GM18907 (cell line): ENCODE data around the gene SLC10A6.
A peak's percentile ranks its signal among the peaks of the same experiment; 100 is the strongest.
"Not testable (repeated sequence)": the region's sequence is repeated elsewhere in the genome, so short reads cannot be mapped to it uniquely, and the experiment has no call there.

Experiments
- ATAC-seq: cut with Tn5 transposase; IDR thresholded peaks from one replicate; pipeline ENCODE4 v1.9.1; 2021; ENCODE audit warnings: mild to moderate bottlenecking, moderate library complexity; ENCODE audit not compliant: unreplicated experiment

Gene SLC10A6

GRCh38 chr4:86848732-86849619 lies at the start of gene SLC10A6:
Gene SLC10A6 (minus strand): TSS chr4:86849384. CDS start chr4:86849115, 269 bp downstream.
- ATAC-seq, result no peak

GRCh38 chr4:86898562-86898961 lies 49.4 kb upstream of the SLC10A6 start:
- ATAC-seq, result peak; percentile 53

DNA sequence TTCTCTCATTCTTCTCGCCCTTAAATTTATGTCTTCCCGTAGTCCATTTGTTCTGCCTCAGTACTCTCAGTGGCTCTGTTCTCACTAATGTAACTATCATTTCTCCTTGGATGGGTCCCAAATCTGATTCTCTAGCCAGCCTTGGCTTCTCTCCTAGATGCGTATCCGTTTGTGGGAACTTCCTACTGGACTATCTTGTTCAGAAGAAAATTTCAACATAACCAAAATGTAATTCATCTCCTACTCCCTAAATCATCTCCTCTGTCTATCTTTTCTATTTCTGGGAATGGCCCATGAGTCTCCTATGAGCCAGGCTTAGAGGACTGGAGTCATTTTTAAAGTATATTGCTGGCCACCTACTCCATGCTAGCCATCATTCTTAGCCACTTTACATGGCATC lies 47.4 kb upstream of the SLC10A6 start:
- no peak for ATAC-seq

- peak; percentile 50 for ATAC-seq
Observed at GRCh38 chr4:86895692-86896488, 46.7 kb upstream of the SLC10A6 start.

DNA sequence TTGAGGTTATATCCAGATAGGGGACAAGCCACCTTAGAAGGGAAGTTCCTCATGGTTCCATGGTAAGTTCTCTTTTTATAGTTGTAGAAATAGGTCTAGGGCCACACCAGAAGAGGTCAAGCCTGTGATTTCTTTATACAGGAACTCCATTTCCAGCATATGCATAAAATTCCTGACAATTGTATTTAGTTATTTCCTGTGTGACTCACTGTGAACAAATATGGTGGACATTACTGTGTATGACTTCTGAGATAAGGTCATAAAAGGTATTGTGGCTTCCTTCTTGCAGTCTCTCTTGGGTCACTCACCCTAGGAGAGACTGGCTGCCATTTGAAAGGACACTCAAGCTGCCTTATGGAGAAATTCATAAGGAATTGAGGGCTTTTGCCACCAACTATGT lies 45.3 kb upstream of the SLC10A6 start:
- no peak for ATAC-seq

DNA sequence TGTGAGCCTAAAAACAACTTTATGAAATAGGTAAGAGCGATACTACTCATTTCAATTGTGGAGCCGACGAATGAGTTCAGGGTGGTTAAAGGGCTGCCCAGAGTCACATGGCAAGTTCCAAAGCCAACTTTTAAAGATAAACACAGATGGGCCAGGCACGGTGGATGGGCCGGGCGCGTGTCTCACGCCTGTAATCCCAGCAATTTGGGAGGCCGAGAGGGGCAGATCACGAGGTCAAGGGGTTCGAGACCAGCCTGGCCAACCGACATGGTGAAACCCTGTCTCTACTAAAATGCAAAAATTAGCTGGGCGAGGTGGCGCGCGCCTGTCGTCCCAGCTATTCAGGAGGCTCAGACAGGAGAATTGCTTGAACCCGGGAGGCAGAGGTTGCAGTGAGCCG lies 44.0 kb upstream of the SLC10A6 start:
- no peak for ATAC-seq

DNA sequence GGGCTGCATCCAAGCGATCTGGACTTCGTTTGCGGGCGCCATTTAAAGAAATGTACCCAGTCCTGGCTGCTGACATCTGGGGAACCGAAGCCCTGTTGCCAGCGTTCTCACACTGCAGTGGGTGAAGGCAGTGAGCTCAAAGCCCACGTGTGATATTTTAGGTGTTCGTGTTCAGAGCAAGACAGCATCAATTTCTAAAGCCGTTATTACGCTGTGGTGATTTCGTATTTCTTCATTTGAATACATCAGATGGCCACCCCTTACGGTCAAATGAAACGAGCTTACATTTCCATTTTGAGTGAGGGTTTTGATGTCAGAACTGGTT lies 43.4 kb upstream of the SLC10A6 start:
- peak; percentile 23 for ATAC-seq

- ATAC-seq, result peak; percentile 73
Observed at GRCh38 chr4:86891762-86892635, 42.8 kb upstream of the SLC10A6 start, which contains the start of gene C4orf36. Gene C4orf36 (minus strand): TSS chr4:86892422. CDS start chr4:86891520, 902 bp downstream.

GRCh38 chr4:86890790-86891189 lies 41.6 kb upstream of the SLC10A6 start:
- ATAC-seq, result no peak

- ATAC-seq, result no peak
Observed at GRCh38 chr4:86879641-86880040, 30.5 kb upstream of the SLC10A6 start.

- no peak for ATAC-seq
Observed at GRCh38 chr4:86878640-86879039, 29.5 kb upstream of the SLC10A6 start.

GRCh38 chr4:86876894-86877685 lies 27.9 kb upstream of the SLC10A6 start:
- no peak for ATAC-seq

DNA sequence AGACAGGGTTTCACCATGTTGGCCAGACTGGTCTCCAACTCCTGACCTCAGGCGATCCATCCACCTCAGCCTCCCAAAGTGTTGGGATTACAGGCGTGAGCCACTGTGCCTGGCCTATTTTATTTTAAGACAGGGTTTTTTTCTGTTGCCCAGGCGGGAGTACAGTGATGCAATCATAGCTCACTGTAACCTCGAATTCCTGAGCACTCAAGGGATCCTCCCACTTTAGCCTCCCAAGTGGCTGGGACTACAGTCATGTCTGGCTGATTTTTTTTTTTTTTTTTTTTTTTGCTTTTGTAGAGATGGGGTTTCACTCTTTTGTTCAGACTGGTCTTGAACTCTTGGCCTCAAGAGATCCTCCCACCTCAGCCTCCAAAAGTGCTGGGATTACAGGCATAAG lies 26.3 kb upstream of the SLC10A6 start:
- not testable (repeated sequence) for ATAC-seq

GRCh38 chr4:86872135-86872534 lies 23.0 kb upstream of the SLC10A6 start:
- ATAC-seq, result no peak

DNA sequence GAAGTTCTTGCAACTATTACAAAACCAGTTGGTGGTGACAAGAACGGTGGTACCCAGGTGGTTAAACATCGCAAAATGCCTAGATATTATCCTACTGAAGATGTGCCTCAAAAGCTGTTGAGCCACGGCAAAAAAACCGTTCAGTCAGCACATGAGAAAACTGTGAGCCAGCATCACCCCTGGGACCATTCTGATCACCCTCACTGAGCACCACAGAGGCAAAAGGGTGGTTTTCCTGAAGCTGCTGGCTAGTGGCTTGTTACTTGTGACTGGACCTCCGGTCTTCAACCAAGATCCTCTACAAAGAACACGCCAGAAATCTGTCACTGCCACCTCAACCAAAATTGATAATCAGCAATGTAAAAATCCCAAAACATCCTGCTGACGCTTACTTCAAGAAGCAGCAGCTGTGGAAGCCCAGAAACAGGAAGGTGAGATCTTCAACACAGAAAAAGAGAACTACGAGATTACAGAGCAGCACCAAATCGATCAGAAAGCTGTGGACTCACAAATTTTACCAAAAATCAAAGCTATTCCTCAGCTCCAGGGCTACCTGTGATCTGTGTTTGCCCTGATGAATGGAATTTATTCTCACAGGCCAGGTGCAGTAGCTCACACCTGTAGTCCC lies 21.4 kb upstream of the SLC10A6 start:
- no peak for ATAC-seq

DNA sequence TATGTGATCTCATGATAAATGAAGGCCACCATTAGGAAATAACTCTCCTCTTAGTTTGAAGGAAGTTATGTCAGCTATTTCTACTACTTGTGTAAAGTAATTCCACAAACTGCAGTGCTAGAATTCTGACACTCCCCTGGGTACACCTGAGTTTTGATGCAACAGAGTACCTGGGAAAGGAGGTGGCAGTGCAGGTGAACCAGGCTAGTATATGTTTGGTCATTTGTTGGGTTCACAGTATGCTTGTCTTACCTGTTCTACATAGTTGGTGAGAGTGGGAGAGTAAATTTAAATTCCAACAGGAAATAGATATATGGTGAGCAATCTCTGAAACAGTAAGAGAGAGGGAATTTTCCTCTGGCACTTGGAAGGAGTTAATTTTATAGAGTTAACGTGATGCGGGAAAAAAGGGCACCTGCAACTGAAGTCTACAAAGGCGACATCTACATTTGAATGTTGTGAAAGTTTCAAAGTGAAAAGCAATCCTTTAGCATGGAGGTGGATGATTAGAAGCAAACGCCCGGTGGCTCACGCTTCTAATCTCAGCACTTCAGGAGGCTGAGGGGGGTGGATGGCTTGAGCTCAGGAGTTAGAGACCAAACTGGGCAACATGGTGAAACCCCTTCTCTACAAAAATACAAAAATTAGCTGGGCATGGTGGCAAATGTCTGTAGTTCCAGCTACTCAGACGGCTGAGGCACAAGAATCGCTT lies 8.3 kb upstream of the SLC10A6 start:
- no peak for ATAC-seq

GRCh38 chr4:86856896-86857295 lies 7.7 kb upstream of the SLC10A6 start:
- no peak for ATAC-seq

- no peak for ATAC-seq
Observed at GRCh38 chr4:86855572-86855971, 6.4 kb upstream of the SLC10A6 start.

DNA sequence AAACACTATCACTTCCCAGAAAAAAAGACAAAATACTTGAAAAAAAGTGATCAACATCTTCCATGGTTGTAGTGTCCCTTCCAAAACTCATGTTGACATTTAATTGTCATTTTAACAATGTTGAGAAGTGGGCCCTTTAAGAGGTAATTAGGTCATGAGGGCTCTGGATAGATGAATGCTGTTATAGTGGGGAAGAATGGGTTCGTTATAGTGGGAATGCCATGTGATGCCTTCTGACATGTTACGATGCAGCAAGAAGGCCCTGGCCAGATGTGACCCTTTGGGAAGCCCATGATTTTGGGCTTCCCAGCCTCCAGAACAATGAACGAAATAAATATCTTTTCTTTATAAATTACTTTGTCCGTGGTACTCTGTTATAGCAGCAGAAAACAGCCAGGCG lies 4.0 kb upstream of the SLC10A6 start:
- ATAC-seq, result no peak
